H1 (cell line): ENCODE measurements around the gene VN1R5. TPM values are rescaled to one million over a fixed set of nuclear protein-coding genes. Genes with fewer than 3 reads are reported as not detected.

Experiments used
- CTCF ChIA-PET: fragments of 300-600 bp; sonication (Branson Sonifier 250); formaldehyde crosslinking; loops from one replicate; lab custom pipeline; 2021; ENCODE audit not compliant: partially characterized antibody; lab: Charles Lee
- POLR2A ChIA-PET: fragments of 300-600 bp; sonication (Branson Sonifier 250); formaldehyde crosslinking; loops from one replicate; lab custom pipeline; 2021; ENCODE audit warnings: inconsistent platforms; ENCODE audit not compliant: partially characterized antibody; lab: Charles Lee
- DNase-seq, 2 experiments: peaks; one replicate each; pipeline versions ENCODE4 v3.0.0 to v3.0.0-alpha.2; 2010 to 2022; ENCODE audit warnings: low spot score in 2 of 2, low read depth in 1 of 2, mixed read lengths in 1 of 2
- FAIRE-seq: peaks from 2 replicates; lab custom pipeline; 2011; peaks lifted over from hg19 to GRCh38; lab: Jason Lieb, UNC
- H2AFZ ChIP-seq: 2 replicates; pipeline ENCODE4 v1.8.1; 2012; ENCODE audit warnings: low read length, inconsistent platforms
- H2AK5ac ChIP-seq: 2 replicates; pipeline ENCODE4 v1.6.1; 2013; ENCODE audit warnings: low read depth, low read length
- H2BK120ac ChIP-seq: replicated peaks from 2 replicates; pipeline ENCODE3; 2013; ENCODE audit warnings: low read depth, low read length, inconsistent platforms
- H2BK12ac ChIP-seq: 2 replicates; pipeline ENCODE4 v1.6.1; 2013; ENCODE audit warnings: low read depth, low read length
- H2BK15ac ChIP-seq: 2 replicates; pipeline ENCODE4 v1.6.1; 2013; ENCODE audit warnings: low read length
- H2BK20ac ChIP-seq: 2 replicates; pipeline ENCODE4 v1.6.1; 2013; ENCODE audit warnings: low read length
- H2BK5ac ChIP-seq: 2 replicates; pipeline ENCODE4 v1.6.1; 2013; ENCODE audit warnings: low read depth, low read length
- H3K14ac ChIP-seq: 2 replicates; pipeline ENCODE4 v1.6.1; 2013; ENCODE audit warnings: inconsistent platforms; ENCODE audit not compliant: insufficient read length
- H3K18ac ChIP-seq: 2 replicates; pipeline ENCODE4 v1.6.1; 2013; ENCODE audit warnings: low read length; ENCODE audit errors: extremely low read depth
- H3K23ac ChIP-seq: 2 replicates; pipeline ENCODE4 v1.6.1; 2013; ENCODE audit warnings: inconsistent platforms; ENCODE audit not compliant: insufficient read length
- H3K23me2 ChIP-seq: 2 replicates; pipeline ENCODE4 v1.6.1; 2013; ENCODE audit warnings: low read depth, low read length
- H3K27ac ChIP-seq: 2 replicates; pipeline ENCODE4 v1.6.1; 2011; ENCODE audit warnings: low read depth, low read length, inconsistent platforms
- H3K27me3 ChIP-seq, 4 experiments: replicated peaks in 1 of 4; 1 replicate in 1 of 4; 2 replicates in 3 of 4; pipeline versions ENCODE4 v1.6.1 to v1.8.1; 2011 to 2013; ENCODE audit warnings: low read length in 3 of 4, mild to moderate bottlenecking in 3 of 4, inconsistent platforms in 2 of 4, mixed read lengths in 2 of 4, moderate library complexity in 1 of 4; ENCODE audit not compliant: control insufficient read depth in 3 of 4, insufficient read depth in 3 of 4; ENCODE audit errors: extremely low read depth in 1 of 4
- H3K36me3 ChIP-seq, 4 experiments: 2 replicates each; pipeline versions ENCODE4 v1.6.1 to v1.8.1; 2011 to 2013; ENCODE audit warnings: mild to moderate bottlenecking in 4 of 4, low read length in 3 of 4, moderate library complexity in 2 of 4, control low read depth in 1 of 4, inconsistent platforms in 1 of 4; ENCODE audit not compliant: insufficient read depth in 4 of 4, control insufficient read depth in 2 of 4
- H3K4ac ChIP-seq: replicated peaks from 2 replicates; pipeline ENCODE3; 2013; ENCODE audit warnings: low read length, low read depth, mixed read lengths, inconsistent platforms; ENCODE audit not compliant: insufficient read length
- H3K4me1 ChIP-seq, 4 experiments: replicated peaks in 1 of 4; 1 replicate in 1 of 4; 2 replicates in 3 of 4; pipeline versions ENCODE4 v1.6.1 to v1.8.1; 2011 to 2013; ENCODE audit warnings: low read length in 3 of 4, inconsistent platforms in 2 of 4, mixed read lengths in 1 of 4; ENCODE audit not compliant: insufficient read depth in 4 of 4, control insufficient read depth in 3 of 4
- H3K4me2 ChIP-seq, 2 experiments: 2 replicates each; pipeline versions ENCODE4 v1.6.1 to v1.8.1; 2011 to 2013; ENCODE audit warnings: low read depth in 2 of 2, low read length in 2 of 2, control low read depth in 1 of 2, inconsistent platforms in 1 of 2, mild to moderate bottlenecking in 1 of 2; ENCODE audit not compliant: insufficient read depth in 1 of 2
- H3K4me3 ChIP-seq, 4 experiments: fragments of 200-600, 300-600 bp in 1 of 4; sonication (generic), shearing (Covaris generic), sonication (Bioruptor Twin) in 1 of 4; 2 replicates each; pipeline versions ENCODE4 v1.5.1 to v1.8.1; 2011 to 2016; ENCODE audit warnings: low read length in 4 of 4, low read depth in 3 of 4, control low read depth in 2 of 4, inconsistent platforms in 2 of 4, mild to moderate bottlenecking in 2 of 4, mixed read lengths in 1 of 4, moderate library complexity in 1 of 4; ENCODE audit not compliant: insufficient read depth in 2 of 4; ENCODE audit errors: extremely low read depth in 1 of 4
- H3K56ac ChIP-seq: replicated peaks from 2 replicates; pipeline ENCODE3; 2013; ENCODE audit warnings: low read depth, mild to moderate bottlenecking, mixed read lengths, low read length, inconsistent platforms; ENCODE audit not compliant: insufficient read length
- H3K79me1 ChIP-seq: 2 replicates; pipeline ENCODE4 v1.6.1; 2013; ENCODE audit warnings: low read depth, low read length, control low read depth
- H3K79me2 ChIP-seq, 2 experiments: 2 replicates each; pipeline versions ENCODE4 v1.6.1 to v1.8.1; 2012 to 2013; ENCODE audit warnings: low read length in 2 of 2, mild to moderate bottlenecking in 2 of 2, inconsistent platforms in 1 of 2; ENCODE audit not compliant: insufficient read depth in 2 of 2, control insufficient read depth in 1 of 2
- H3K9ac ChIP-seq, 4 experiments: replicated peaks in 1 of 4; 1 replicate in 1 of 4; 2 replicates in 3 of 4; pipeline versions ENCODE4 v1.6.1 to v1.8.1; 2011 to 2013; ENCODE audit warnings: low read depth in 3 of 4, low read length in 3 of 4, control low read depth in 2 of 4, mild to moderate bottlenecking in 2 of 4, moderate library complexity in 2 of 4, inconsistent platforms in 1 of 4; ENCODE audit errors: extremely low read depth in 1 of 4
- H3K9me3 ChIP-seq, 2 experiments: 2 replicates each; pipeline versions ENCODE4 v1.6.1 to v1.8.1; 2012 to 2013; ENCODE audit warnings: mild to moderate bottlenecking in 2 of 2, moderate library complexity in 2 of 2, control low read depth in 1 of 2, inconsistent platforms in 1 of 2, low read depth in 1 of 2, low read length in 1 of 2, mixed read lengths in 1 of 2; ENCODE audit not compliant: insufficient read depth in 2 of 2
- H4K20me1 ChIP-seq, 2 experiments: replicated peaks in 1 of 2; 2 replicates each; pipeline versions ENCODE3 to v1.8.1; 2011 to 2013; ENCODE audit warnings: inconsistent platforms in 2 of 2, low read length in 2 of 2, mild to moderate bottlenecking in 1 of 2; ENCODE audit not compliant: insufficient read depth in 2 of 2, control insufficient read depth in 1 of 2
- H4K5ac ChIP-seq: 2 replicates; pipeline ENCODE4 v1.6.1; 2013; ENCODE audit warnings: low read length, low read depth, mixed read lengths, inconsistent platforms; ENCODE audit not compliant: insufficient read length
- H4K8ac ChIP-seq: 2 replicates; pipeline ENCODE4 v1.8.0; 2013; ENCODE audit warnings: mild to moderate bottlenecking, moderate library complexity, low read length, inconsistent platforms; ENCODE audit not compliant: insufficient read depth; ENCODE audit errors: extremely low read depth
- H4K91ac ChIP-seq: replicated peaks from 2 replicates; pipeline ENCODE3; 2013; ENCODE audit warnings: low read length, mixed read lengths, inconsistent platforms; ENCODE audit not compliant: insufficient read length
- BRCA1 ChIP-seq: IDR thresholded peaks from 2 replicates; pipeline ENCODE4 v1.6.1; 2012; ENCODE audit warnings: low read depth, low read length, improper control_type of control experiment
- EGR1 ChIP-seq: IDR thresholded peaks from 2 replicates; pipeline ENCODE4 v1.6.1; 2011; ENCODE audit warnings: low read depth, low read length, borderline replicate concordance
- EZH2 ChIP-seq: fragments of 200-600 bp; sonication (generic); IDR thresholded peaks from 2 replicates; pipeline ENCODE4 v1.7.1; 2012; ENCODE audit warnings: low read depth, mild to moderate bottlenecking, moderate library complexity, low read length, inconsistent platforms; ENCODE audit not compliant: severe bottlenecking
- POLR2AphosphoS5 ChIP-seq: IDR thresholded peaks from 2 replicates; pipeline ENCODE4 v1.6.1; 2011; ENCODE audit warnings: low read depth, low read length
- RFX5 ChIP-seq: IDR thresholded peaks from 2 replicates; pipeline ENCODE4 v1.6.1; 2011; ENCODE audit warnings: low read depth, low read length, improper control_type of control experiment, borderline replicate concordance
- SIN3A ChIP-seq, 2 experiments: IDR thresholded peaks in 1 of 2; conservative IDR thresholded peaks in 1 of 2; 2 replicates each; pipeline ENCODE4 v1.6.1; 2011 to 2012; ENCODE audit warnings: low read length in 2 of 2, improper control_type of control experiment in 1 of 2, low read depth in 1 of 2, mild to moderate bottlenecking in 1 of 2
- SP1 ChIP-seq: IDR thresholded peaks from 2 replicates; pipeline ENCODE4 v1.6.1; 2011; ENCODE audit warnings: low read depth, low read length
- TCF12 ChIP-seq: IDR thresholded peaks from 2 replicates; pipeline ENCODE4 v1.6.1; 2011; ENCODE audit warnings: low read depth, mild to moderate bottlenecking, low read length
- YY1 ChIP-seq: IDR thresholded peaks from 2 replicates; pipeline ENCODE4 v1.6.1; 2011; ENCODE audit warnings: low read depth, mild to moderate bottlenecking, low read length
- ZNF274 ChIP-seq: IDR thresholded peaks from 2 replicates; pipeline ENCODE4 v1.7.0; 2012; ENCODE audit warnings: low read length, borderline replicate concordance; ENCODE audit errors: extremely low read depth
- WGBS, 2 experiments: shearing (Covaris generic) in 1 of 2; methylation state at CpG; one replicate each; pipeline versions ENCODE4 v1.1.6 to v1.1.7; 2013 to 2015; ENCODE audit warnings: low lambda C conversion rate in 2 of 2, mixed read lengths in 2 of 2, inconsistent platforms in 1 of 2, low coverage in 1 of 2, missing lambda C conversion rate in 1 of 2; ENCODE audit not compliant: insufficient replicate concordance in 2 of 2, insufficient coverage in 1 of 2, insufficient read length in 1 of 2; ENCODE audit errors: extremely low coverage in 1 of 2, missing lambda C conversion rate in 1 of 2; 5-methylcytosine and 5-hydroxymethylcytosine counted together
- polyA plus RNA-seq, 7 experiments: library from polyadenylated mRNA; depleted of rRNA in 3 of 7; stranded (reverse) in 5 of 7; unstranded in 2 of 7; fragments of >200 nt in 5 of 7; fragments of 200-250 nt in 2 of 7; gene quantifications; 1 replicate in 5 of 7; 2 replicates in 1 of 7; 4 replicates in 1 of 7; pipeline versions ENCODE4 v1.2.1 to v1.2.3, GENCODE V29; 2011 to 2013; ENCODE audit warnings: missing spikeins in 2 of 7, mixed read lengths in 2 of 7
- total RNA-seq: library from RNA; stranded (reverse); fragmentation: NEBNext Ultra II Directional; extraction: Animal tissue kit (Norgen Biotek cat#: 25700); gene quantifications from 2 replicates; pipeline ENCODE4 v1.2.1, GENCODE V29; 2021
- TF ChIP-seq, protein P1 (sequence below): IDR thresholded peaks from 2 replicates; pipeline ENCODE4 v1.6.1; 2011; ENCODE audit warnings: low read depth, mild to moderate bottlenecking, low read length; ENCODE audit not compliant: insufficient read depth
- TF ChIP-seq, protein P2 (sequence below): IDR thresholded peaks from 2 replicates; pipeline ENCODE4 v1.6.1; 2012; ENCODE audit warnings: inconsistent platforms

VN1R5 gene
- total and polyA plus RNA-seq, 2 of the 8 experiments (the other 6 are each of a cell fraction or from before 2014, with no cell fraction given): not detected

DNA sequence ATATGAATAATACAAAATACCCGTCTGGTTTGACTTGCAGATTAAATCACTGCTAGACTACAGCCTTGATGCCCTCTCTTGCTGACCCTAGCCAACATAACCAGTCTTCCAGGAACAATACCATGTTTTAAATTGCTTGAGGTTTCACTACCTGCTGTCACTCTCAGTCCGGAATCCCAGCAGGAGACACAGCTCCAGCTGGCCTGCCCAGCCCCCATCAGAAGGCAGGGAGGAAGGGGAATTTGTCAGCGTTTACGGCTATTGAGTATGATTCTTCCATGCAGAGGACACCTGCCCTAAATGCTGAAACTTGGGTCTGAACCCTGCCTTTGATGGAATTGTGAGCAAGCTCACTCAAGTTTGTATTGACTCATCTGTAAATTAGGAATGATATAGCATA, 42.8 kb downstream of the VN1R5 start:
- Histone ChIP-seq H2BK20ac (no peak overlapping the region), H3K14ac (no peak overlapping the region), H3K4ac (no peak overlapping the region), H2BK12ac (no peak overlapping the region), H3K23me2 (no peaks in the 10 kb centered on the region; the same call in 1 of the 2 replicates), H3K27me3 (no peaks in the 10 kb centered on the region), H3K4me3 (no peak overlapping the region), H3K79me1 (peaks cover 2% of the 10 kb centered on the region; the same call in 1 of the 2 replicates), H3K36me3 (peaks cover 22 to 47% (median 37%) of the 10 kb centered on the region in 4 experiments), H2BK15ac (no peak overlapping the region), H3K4me1 (peaks cover 18 to 40% (median 38%) of the 10 kb centered on the region in 4 experiments), H4K5ac (no peak overlapping the region), H2AFZ (no peak overlapping the region), H2BK5ac (no peak overlapping the region), H3K79me2 (no peaks in the 10 kb centered on the region), H3K18ac (peak overlapping the region; percentile 1; the same call in 1 of the 2 replicates), H3K9ac (no peak overlapping the region), H3K27ac (no peak overlapping the region), H4K91ac (no peak overlapping the region), H3K23ac (no peak overlapping the region), H3K9me3 (peaks cover 0 to 8% of the 10 kb centered on the region in 2 experiments; a peak in 1 of 4 replicates), H4K8ac (no peak overlapping the region), H3K4me2 (peak overlapping the region; percentile 29 to 48; a peak in 3 of 4 replicates), H2BK120ac (no peak overlapping the region), H3K56ac (no peak overlapping the region), H2AK5ac (no peak overlapping the region), H4K20me1 (no peaks in the 10 kb centered on the region)
- CTCF ChIA-PET: interaction anchor here (1.2 to 1.7 kb wide), 2 partner anchors 10 to 30 kb away, joined by 4 read pairs; no protein-coding TSS in a partner anchor
- 49% methylated on average over 4 of the region's 4 CpGs; no CpG with 5 or more reads in 1 of the 2 experiments for WGBS, 2 experiments
- POLR2A ChIA-PET: interaction anchor here (1.0 to 8.1 kb wide), 3 partner anchors 10 to 33 kb away, joined by 4 to 46 read pairs (median 5); partner anchors contain the start of gene ZNF496
- DNase-seq (no peak), FAIRE-seq (no peak)
- peak; percentile 56 to 86; a peak in 2 of 4 replicates for TF ChIP-seq SIN3A (conservative IDR thresholded peaks at IDR 0.05 in 1 of 2, IDR thresholded peaks at IDR 0.05 in 1 of 2; ENCODE audit: low read depth in 1 of 2, low read length in 2 of 2)
- no peak for TF ChIP-seq SP1
- TF ChIP-seq YY1: no peak
- TF ChIP-seq EGR1: no peak
- TF ChIP-seq BRCA1: no peak
- no peak for TF ChIP-seq ZNF274
- no peak for TF ChIP-seq RFX5
- no peak; the same call in 1 of the 2 replicates for TF ChIP-seq POLR2AphosphoS5
- TF ChIP-seq EZH2: no peak
- TF ChIP-seq, protein P1, sequence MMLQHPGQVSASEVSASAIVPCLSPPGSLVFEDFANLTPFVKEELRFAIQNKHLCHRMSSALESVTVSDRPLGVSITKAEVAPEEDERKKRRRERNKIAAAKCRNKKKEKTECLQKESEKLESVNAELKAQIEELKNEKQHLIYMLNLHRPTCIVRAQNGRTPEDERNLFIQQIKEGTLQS: no peak
- TF ChIP-seq, protein P2, sequence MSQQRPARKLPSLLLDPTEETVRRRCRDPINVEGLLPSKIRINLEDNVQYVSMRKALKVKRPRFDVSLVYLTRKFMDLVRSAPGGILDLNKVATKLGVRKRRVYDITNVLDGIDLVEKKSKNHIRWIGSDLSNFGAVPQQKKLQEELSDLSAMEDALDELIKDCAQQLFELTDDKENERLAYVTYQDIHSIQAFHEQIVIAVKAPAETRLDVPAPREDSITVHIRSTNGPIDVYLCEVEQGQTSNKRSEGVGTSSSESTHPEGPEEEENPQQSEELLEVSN: no peak
- 0 out of 2 replicates have a peak, but pooled peaks have one; percentile 12 for TF ChIP-seq TCF12
